Pancreas (tissue), 10 donors: ENCODE results near the gene NLGN3. TPM values are rescaled to one million over a fixed set of nuclear protein-coding genes. Genes with fewer than 3 reads are reported as not detected.

ENCODE experiments used
- ATAC-seq, 4 donors: fragments of 200-7000 bp; cut with Tn5 transposase; one replicate each; pipeline versions ENCODE4 v1.8.0 to v1.9.1; 2020; ENCODE audit warnings: mild to moderate bottlenecking in 4 of 4, moderate library complexity in 4 of 4
- DNase-seq, 6 donors: peaks; one replicate each; pipeline ENCODE4 v3.0.0-alpha.2; 2020
- FAIRE-seq: peaks from 2 replicates; lab custom pipeline; 2012; peaks lifted over from hg19 to GRCh38; lab: Jason Lieb, UNC
- H3K27ac ChIP-seq, 4 donors: fragments of 200-600 bp; sonication (generic); 1 replicate in 3 of 4; 2 replicates in 1 of 4; pipeline versions ENCODE4 v1.5.0 to v1.8.0; 2020
- H3K27me3 ChIP-seq, 4 donors: fragments of 200-600 bp; one replicate each; pipeline ENCODE4 v1.8.0; 2021
- H3K36me3 ChIP-seq, 3 donors: fragments of 200-600 bp; sonication (generic) in 1 of 3; one replicate each; pipeline versions ENCODE4 v1.5.0 to v1.8.0; 2020 to 2021
- H3K4me1 ChIP-seq, 3 donors: fragments of 200-600 bp; one replicate each; pipeline ENCODE4 v1.8.0; 2021
- H3K4me3 ChIP-seq, 4 donors: fragments of 200-600 bp; sonication (generic) in 2 of 4; one replicate each; pipeline versions ENCODE4 v1.5.0 to v1.8.0; 2020 to 2021
- H3K9me3 ChIP-seq, 4 donors: fragments of 200-600 bp; one replicate each; pipeline ENCODE4 v1.8.0; 2021
- CTCF ChIP-seq, 4 donors: fragments of 200-600 bp; sonication (generic) in 3 of 4; IDR thresholded peaks; one replicate each; pipeline versions ENCODE4 v1.5.0 to v1.8.0; 2021; ENCODE audit warnings: antibody characterized with exemption in 4 of 4
- WGBS, 2 donors: extraction: QIAGEN DNeasy Blood & Tissue Kit; methylation state at CpG; one replicate each; pipeline ENCODE4 v1.1.7; 2013; 5-methylcytosine and 5-hydroxymethylcytosine counted together
- intact Hi-C, 3 donors: fragments of 100-400 bp; cut with DNase I; formaldehyde crosslinking; loops; one replicate each; pipeline versions ENCODE4 v1.11.1 to v1.14.2; 2022
- polyA plus RNA-seq, 2 donors: library from polyadenylated mRNA; stranded (reverse); fragments of 200-250 nt; gene quantifications; one replicate each; pipeline ENCODE4 v1.2.3, GENCODE V29; 2013
- total RNA-seq, 6 donors: library from RNA; stranded (reverse); fragmentation: NEBNext Ultra II Directional in 4 of 6; extraction: Animal tissue kit (Norgen Biotek cat#: 25700) in 4 of 6; gene quantifications; one replicate each; pipeline versions ENCODE4 v1.2.1 to v1.2.4, GENCODE V29; 2021 to 2023
- donor health status: healthy with polysubstance abuse.
- donor health status: DM: no; HTN: no; CAD: no; lungs with moderate emphysema.
- donor health status: DM: no; HTN: no; CAD: no.
- donor health status: control.
- donor health status: control.
- donor health status: Bipolar disorder and iron deficiency.
- donor health status: DM: yes; HTN: yes; CAD: no.
- donor health status: DM: no; HTN: no; CAD: no.
- donor health status: DM: no; HTN: no; CAD: no.
- donor health status: DM: yes; HTN: yes; CAD: no.

NLGN3 gene
- total and polyA plus RNA-seq, 8 donors = 0.04 to 0.56 (median 0.21) TPM

- no peak for TF ChIP-seq CTCF (IDR thresholded peaks at IDR 0.05)
- Histone ChIP-seq H3K9me3 (no peaks in the 10 kb centered on the region), H3K27me3 (peaks cover 0 to 5% (median 0%) of the 10 kb centered on the region in 4 donors), H3K4me3 (no peak overlapping the region), H3K4me1 (no peaks in the 10 kb centered on the region), H3K36me3 (no peaks in the 10 kb centered on the region), H3K27ac (no peak overlapping the region)
- ATAC-seq = no peak
- FAIRE-seq = no peak
- intact Hi-C loops = no loop called here
- 55 to 60% methylated on average over 5 of the region's 5 CpGs for WGBS, 2 donors
- no peak for DNase-seq
Observed at GRCh38 chrX:71111921-71112431, 32.7 kb upstream of the NLGN3 start.

- WGBS, 2 donors = 68 to 73% methylated on average over 10 of the region's 10 CpGs
- Histone ChIP-seq H3K4me1 (no peaks in the 10 kb centered on the region), H3K27me3 (peaks cover 0 to 5% (median 0%) of the 10 kb centered on the region in 4 donors), H3K4me3 (no peak overlapping the region), H3K27ac (no peak overlapping the region), H3K36me3 (peaks cover 0 to 3% (median 0%) of the 10 kb centered on the region in 3 donors), H3K9me3 (no peaks in the 10 kb centered on the region)
- FAIRE-seq (no peak), ATAC-seq (no peak), DNase-seq (no peak)
- TF ChIP-seq CTCF (IDR thresholded peaks at IDR 0.05) = no peak
- intact Hi-C loops = no loop called here
Observed at GRCh38 chrX:71117358-71117757, 27.3 kb upstream of the NLGN3 start.

GRCh38 chrX:71118032-71118984 is 26.3 kb upstream of the NLGN3 start, which contains the start of gene MED12:
TSS of gene MED12 (plus strand) at chrX:71118596. CDS start at chrX:71118755, 159 bp downstream.
- peak; percentile 94 to 99 (median 98) for ATAC-seq
- no peak for FAIRE-seq
- DNase-seq = peak; percentile 71 to 89 (median 78)
- H3K4me3 ChIP-seq = peak within 1 kb of the TSS; percentile 21 to 46 (median 34)
- intact Hi-C loops = no loop called here
- WGBS, 2 donors = 1 to 27% methylated on average over 52 to 56 of the region's 56 CpGs
- H3K36me3 ChIP-seq = peaks cover 0 to 9% (median 0%) of the 10 kb centered on the region in 3 donors
- no peaks in the 10 kb centered on the region for H3K9me3 ChIP-seq
- TF ChIP-seq CTCF (IDR thresholded peaks at IDR 0.05) = no peak
- peaks cover 0 to 4% (median 0%) of the 10 kb centered on the region in 4 donors for H3K27me3 ChIP-seq
- H3K4me1 ChIP-seq = no peaks in the 10 kb centered on the region
- H3K27ac ChIP-seq = peak within 1 kb of the TSS in 3 of 4 donors; percentile 39 to 67 (median 50)

- Histone ChIP-seq H3K9me3 (no peaks in the 10 kb centered on the region), H3K36me3 (peaks cover 0 to 9% (median 0%) of the 10 kb centered on the region in 3 donors), H3K4me3 (peak overlapping the region; percentile 21 to 46 (median 34)), H3K27ac (peak overlapping the region in 2 of 4 donors; percentile 50 to 67), H3K4me1 (no peaks in the 10 kb centered on the region), H3K27me3 (no peaks in the 10 kb centered on the region)
- whole genome bisulfite sequencing, 2 donors = 2 to 25% methylated on average over 15 to 17 of the region's 17 CpGs
- DNase-seq (no peak), FAIRE-seq (no peak), ATAC-seq (peak; percentile 21 to 53 (median 41))
- TF ChIP-seq CTCF (IDR thresholded peaks at IDR 0.05) = no peak
- intact Hi-C loops = no loop called here
Observed at GRCh38 chrX:71118985-71119535, 25.6 kb upstream of the NLGN3 start.
